ENCODE measurements around the gene ELP6.

ELP6 gene

GRCh38 chr3:47513125-47513929 lies at the start of gene ELP6:
Gene ELP6 (minus strand): TSS chr3:47513712. CDS start chr3:47513590, 122 bp downstream.
- DNase-seq (ENCODE audit: low spot score) (peak; percentile 90), FAIRE-seq (no peak)

- FAIRE-seq = no peak
- no peak for DNase-seq (ENCODE audit: low spot score)
Measured at GRCh38 chr3:47556351-47556750, 42.8 kb upstream of the ELP6 start.

- DNase-seq (ENCODE audit: low spot score) (no peak), FAIRE-seq (no peak)
Measured at GRCh38 chr3:47554335-47554734, 40.8 kb upstream of the ELP6 start.

GRCh38 chr3:47553407-47553806 lies 39.9 kb upstream of the ELP6 start:
- FAIRE-seq (no peak), DNase-seq (ENCODE audit: low spot score) (no peak)

- DNase-seq (ENCODE audit: low spot score) (no peak), FAIRE-seq (no peak)
Measured at GRCh38 chr3:47542471-47543173, 29.1 kb upstream of the ELP6 start.

- DNase-seq (ENCODE audit: low spot score) (no peak), FAIRE-seq (no peak)
Measured at GRCh38 chr3:47541583-47542108, 28.1 kb upstream of the ELP6 start.

- FAIRE-seq (no peak), DNase-seq (ENCODE audit: low spot score) (no peak)
Measured at GRCh38 chr3:47540281-47540680, 26.8 kb upstream of the ELP6 start.

GRCh38 chr3:47536967-47537366 lies 23.5 kb upstream of the ELP6 start:
- no peak for FAIRE-seq
- no peak for DNase-seq (ENCODE audit: low spot score)

GRCh38 chr3:47536221-47536891 lies 22.8 kb upstream of the ELP6 start:
- FAIRE-seq (no peak), DNase-seq (ENCODE audit: low spot score) (no peak)

GRCh38 chr3:47533996-47534454 lies 20.5 kb upstream of the ELP6 start:
- FAIRE-seq (no peak), DNase-seq (ENCODE audit: low spot score) (no peak)

GRCh38 chr3:47533481-47533880 lies 20.0 kb upstream of the ELP6 start:
- FAIRE-seq (no peak), DNase-seq (ENCODE audit: low spot score) (no peak)

GRCh38 chr3:47527952-47528725 lies 14.6 kb upstream of the ELP6 start:
- FAIRE-seq (no peak), DNase-seq (ENCODE audit: low spot score) (peak; percentile 9)

- FAIRE-seq (no peak), DNase-seq (ENCODE audit: low spot score) (no peak)
Measured at GRCh38 chr3:47525617-47526016, 12.1 kb upstream of the ELP6 start.

GRCh38 chr3:47523310-47524073 lies 10.0 kb upstream of the ELP6 start:
- FAIRE-seq (no peak), DNase-seq (ENCODE audit: low spot score) (no peak)

GRCh38 chr3:47522082-47522987 lies 8.8 kb upstream of the ELP6 start:
- peak; percentile 74 for DNase-seq (ENCODE audit: low spot score)
- FAIRE-seq = peak; percentile 7

- DNase-seq (ENCODE audit: low spot score) (no peak), FAIRE-seq (no peak)
Measured at GRCh38 chr3:47520756-47521155, 7.2 kb upstream of the ELP6 start.

- DNase-seq (ENCODE audit: low spot score) (no peak), FAIRE-seq (no peak)
Measured at GRCh38 chr3:47517937-47518336, 4.4 kb upstream of the ELP6 start.

GRCh38 chr3:47515864-47516319 lies 2.4 kb upstream of the ELP6 start:
- no peak for FAIRE-seq
- no peak for DNase-seq (ENCODE audit: low spot score)

- DNase-seq (ENCODE audit: low spot score) = no peak
- no peak for FAIRE-seq
Measured at GRCh38 chr3:47515100-47515499, 1.6 kb upstream of the ELP6 start.
